ENCODE results near the gene SEH1L.

DNA sequence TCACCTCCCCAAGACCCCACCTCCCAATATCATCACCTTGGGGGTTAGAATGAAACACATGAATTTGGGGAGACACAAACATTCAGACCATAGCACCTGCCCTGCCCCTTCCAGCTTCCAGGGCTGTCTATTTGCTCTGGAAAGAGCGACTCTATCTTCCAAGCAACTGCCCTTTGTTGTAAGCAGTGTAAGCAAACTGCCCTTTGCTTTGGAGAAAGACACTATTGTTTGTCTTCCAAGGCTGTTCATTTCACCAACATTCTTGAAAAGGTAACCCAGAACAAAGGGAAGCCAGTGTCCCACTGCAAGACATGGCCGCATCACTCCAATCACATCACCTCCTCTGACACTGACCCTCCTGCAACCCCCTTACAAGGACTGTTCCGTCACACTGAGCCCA lies 16.9 kb upstream of the SEH1L start:
- TF ChIP-seq, protein P1, sequence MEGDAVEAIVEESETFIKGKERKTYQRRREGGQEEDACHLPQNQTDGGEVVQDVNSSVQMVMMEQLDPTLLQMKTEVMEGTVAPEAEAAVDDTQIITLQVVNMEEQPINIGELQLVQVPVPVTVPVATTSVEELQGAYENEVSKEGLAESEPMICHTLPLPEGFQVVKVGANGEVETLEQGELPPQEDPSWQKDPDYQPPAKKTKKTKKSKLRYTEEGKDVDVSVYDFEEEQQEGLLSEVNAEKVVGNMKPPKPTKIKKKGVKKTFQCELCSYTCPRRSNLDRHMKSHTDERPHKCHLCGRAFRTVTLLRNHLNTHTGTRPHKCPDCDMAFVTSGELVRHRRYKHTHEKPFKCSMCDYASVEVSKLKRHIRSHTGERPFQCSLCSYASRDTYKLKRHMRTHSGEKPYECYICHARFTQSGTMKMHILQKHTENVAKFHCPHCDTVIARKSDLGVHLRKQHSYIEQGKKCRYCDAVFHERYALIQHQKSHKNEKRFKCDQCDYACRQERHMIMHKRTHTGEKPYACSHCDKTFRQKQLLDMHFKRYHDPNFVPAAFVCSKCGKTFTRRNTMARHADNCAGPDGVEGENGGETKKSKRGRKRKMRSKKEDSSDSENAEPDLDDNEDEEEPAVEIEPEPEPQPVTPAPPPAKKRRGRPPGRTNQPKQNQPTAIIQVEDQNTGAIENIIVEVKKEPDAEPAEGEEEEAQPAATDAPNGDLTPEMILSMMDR (conservative IDR thresholded peaks at IDR 0.05; ENCODE audit: low read depth, low read length): no peak
- TF ChIP-seq EZH2 (IDR thresholded peaks at IDR 0.05; ENCODE audit: low read length, unreplicated experiment): no peak
- TF ChIP-seq EZH2phosphoT487 (IDR thresholded peaks at IDR 0.05; ENCODE audit: borderline replicate concordance, low read length): no peak

Data from PC-3 (cell line).